PC-3 (cell line): ENCODE data around the gene CCDC136.

Source experiments
- EZH2 ChIP-seq: fragments of 300-600 bp; sonication (generic); IDR thresholded peaks from one replicate; pipeline ENCODE4 v1.6.1; 2017; ENCODE audit warnings: antibody characterized with exemption, mild to moderate bottlenecking, low read length; ENCODE audit not compliant: unreplicated experiment
- EZH2phosphoT487 ChIP-seq: fragments of 300-600 bp; sonication (generic); IDR thresholded peaks from 2 replicates; pipeline ENCODE4 v1.6.1; 2018; ENCODE audit warnings: mild to moderate bottlenecking, antibody characterized with exemption, low read length, borderline replicate concordance
- TF ChIP-seq, protein P1 (sequence below): fragments of 300-600 bp; sonication (generic); conservative IDR thresholded peaks from 2 replicates; pipeline ENCODE4 v1.5.1; 2017; ENCODE audit warnings: antibody characterized with exemption, low read depth, mild to moderate bottlenecking, low read length

DNA sequence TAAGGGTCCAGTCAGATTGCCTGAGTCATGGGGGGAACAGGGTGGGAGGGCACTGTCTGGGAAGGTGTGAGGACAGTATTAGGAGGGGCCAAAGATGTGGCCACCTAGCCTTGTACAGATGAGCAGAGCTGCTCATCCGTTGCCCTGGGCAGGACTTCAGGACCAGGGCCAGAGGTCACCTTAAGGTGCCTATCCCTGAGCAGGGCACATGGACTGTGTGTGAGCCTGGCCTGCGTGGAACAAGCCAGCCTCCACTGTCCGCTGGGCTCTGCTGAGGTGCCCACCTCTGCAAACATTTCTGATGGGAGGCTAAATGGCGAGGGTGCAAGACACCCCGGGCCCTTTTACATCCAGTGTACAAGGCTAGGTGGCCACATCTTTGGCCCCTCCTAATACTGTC is 12.8 kb upstream of the CCDC136 start:
- TF ChIP-seq, protein P1, sequence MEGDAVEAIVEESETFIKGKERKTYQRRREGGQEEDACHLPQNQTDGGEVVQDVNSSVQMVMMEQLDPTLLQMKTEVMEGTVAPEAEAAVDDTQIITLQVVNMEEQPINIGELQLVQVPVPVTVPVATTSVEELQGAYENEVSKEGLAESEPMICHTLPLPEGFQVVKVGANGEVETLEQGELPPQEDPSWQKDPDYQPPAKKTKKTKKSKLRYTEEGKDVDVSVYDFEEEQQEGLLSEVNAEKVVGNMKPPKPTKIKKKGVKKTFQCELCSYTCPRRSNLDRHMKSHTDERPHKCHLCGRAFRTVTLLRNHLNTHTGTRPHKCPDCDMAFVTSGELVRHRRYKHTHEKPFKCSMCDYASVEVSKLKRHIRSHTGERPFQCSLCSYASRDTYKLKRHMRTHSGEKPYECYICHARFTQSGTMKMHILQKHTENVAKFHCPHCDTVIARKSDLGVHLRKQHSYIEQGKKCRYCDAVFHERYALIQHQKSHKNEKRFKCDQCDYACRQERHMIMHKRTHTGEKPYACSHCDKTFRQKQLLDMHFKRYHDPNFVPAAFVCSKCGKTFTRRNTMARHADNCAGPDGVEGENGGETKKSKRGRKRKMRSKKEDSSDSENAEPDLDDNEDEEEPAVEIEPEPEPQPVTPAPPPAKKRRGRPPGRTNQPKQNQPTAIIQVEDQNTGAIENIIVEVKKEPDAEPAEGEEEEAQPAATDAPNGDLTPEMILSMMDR: no peak
- TF ChIP-seq EZH2 (no peak), EZH2phosphoT487 (no peak)
